Measurements from ENCODE around the gene SAXO2.
"Not testable (repeated sequence)": the region's sequence is repeated elsewhere in the genome, so short reads cannot be mapped to it uniquely, and the experiment has no call there.

SAXO2 gene, protein sequence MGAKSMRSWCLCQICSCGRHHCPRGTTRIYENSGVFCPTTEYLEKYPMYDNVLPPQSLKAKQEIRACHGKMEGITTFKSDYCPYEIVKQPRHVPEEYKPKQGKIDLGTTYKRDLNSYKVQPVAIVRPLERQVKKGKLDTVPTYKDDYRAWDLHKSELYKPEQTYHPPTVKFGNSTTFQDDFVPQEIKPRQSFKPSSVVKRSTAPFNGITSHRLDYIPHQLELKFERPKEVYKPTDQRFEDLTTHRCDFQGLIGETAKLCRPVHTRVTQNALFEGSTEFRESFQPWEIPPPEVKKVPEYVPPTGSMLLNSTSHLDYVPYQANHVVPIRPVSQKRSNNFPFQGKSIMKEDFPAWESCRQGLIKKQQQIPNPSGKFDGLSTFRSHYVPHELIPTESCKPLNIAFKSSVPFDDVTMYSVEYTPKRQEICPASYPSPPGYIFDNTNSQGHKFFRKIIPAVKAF

DNA sequence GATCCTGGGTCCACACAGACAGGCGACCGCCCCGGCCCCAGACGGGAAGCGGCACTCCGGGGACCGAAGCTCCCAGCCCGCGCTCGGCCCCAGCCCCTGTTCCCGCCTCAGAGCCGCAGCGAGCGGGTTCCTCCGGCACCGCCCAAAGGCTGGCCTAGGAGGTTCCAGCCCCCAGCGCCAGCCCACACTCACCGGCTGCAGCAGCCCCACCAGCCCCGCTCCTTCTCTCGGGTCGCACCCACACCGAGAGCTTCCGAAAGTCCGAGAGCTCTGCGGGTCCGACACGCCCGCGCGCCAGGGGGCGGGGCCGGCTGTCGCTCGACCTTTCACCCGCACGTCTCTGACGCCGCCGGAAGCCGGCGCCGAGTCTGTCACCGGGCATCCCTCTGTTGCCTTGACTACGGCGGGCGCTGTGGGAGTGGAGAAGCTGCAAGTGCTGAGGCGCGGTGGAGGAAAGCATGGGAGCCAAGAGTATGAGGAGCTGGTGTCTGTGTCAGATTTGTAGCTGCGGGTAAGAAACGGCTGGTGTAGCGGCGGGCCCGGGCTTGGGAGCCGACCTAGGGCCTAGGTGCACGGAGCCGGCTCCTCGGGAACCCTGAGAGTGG lies at the start of gene SAXO2, which contains the start of gene EFL1:
Gene SAXO2 (plus strand): TSS at position 397 of the 605 bp plus-strand sequence. CDS start 62 bp downstream, at position 459.
Gene EFL1 (minus strand): TSS at position 313 of the 605 bp plus-strand sequence. CDS start 956 bp downstream, outside the sequence.
- Histone ChIP-seq H3K9ac (ENCODE audit: low read length) (peak within 1 kb of the TSS; percentile 79), H3K4me1 (ENCODE audit: control insufficient read depth, insufficient read depth, low read length) (peaks cover 20% of the 10 kb centered on the region), H3K4me3 (ENCODE audit: low read depth, low read length) (peak within 1 kb of the TSS; percentile 77), H3K9me3 (ENCODE audit: control insufficient read depth, insufficient read depth, low read depth, low read length) (no peaks in the 10 kb centered on the region), H3K27me3 (ENCODE audit: control insufficient read depth, insufficient read depth, low read length) (no peaks in the 10 kb centered on the region), H3K36me3 (ENCODE audit: control insufficient read depth, insufficient read depth, low read length) (peaks cover 18% of the 10 kb centered on the region), H3K27ac (ENCODE audit: low read depth, low read length) (no peak within 1 kb of the TSS)

DNA sequence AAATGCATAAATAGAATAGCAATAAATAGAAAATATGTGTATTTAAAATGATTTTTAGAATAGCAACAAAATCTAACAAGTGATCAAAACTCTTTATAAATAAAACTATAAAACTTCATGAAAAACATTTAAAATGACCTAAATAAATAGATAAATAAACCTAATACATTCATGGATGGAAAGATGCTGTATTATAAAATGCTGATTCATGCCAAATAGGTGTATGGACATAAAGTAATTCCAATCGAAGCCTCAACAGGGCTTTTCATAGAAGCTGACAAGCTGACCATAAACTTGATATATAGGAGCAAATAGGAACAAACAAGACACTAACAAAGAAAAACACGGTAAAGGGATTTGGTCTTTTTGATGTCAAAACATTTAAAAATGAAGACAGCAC lies 46.5 kb upstream of the SAXO2 start:
- H3K4me3 ChIP-seq (ENCODE audit: low read depth, low read length); H3K9ac ChIP-seq (ENCODE audit: low read length); H3K27ac ChIP-seq (ENCODE audit: low read depth, low read length); H3K27me3 ChIP-seq (ENCODE audit: control insufficient read depth, insufficient read depth, low read length); H3K9me3 ChIP-seq (ENCODE audit: control insufficient read depth, insufficient read depth, low read depth, low read length); H3K4me1 ChIP-seq (ENCODE audit: control insufficient read depth, insufficient read depth, low read length): not testable (repeated sequence)
- H3K36me3 ChIP-seq (ENCODE audit: control insufficient read depth, insufficient read depth, low read length) = peaks cover 24% of the 10 kb centered on the region

DNA sequence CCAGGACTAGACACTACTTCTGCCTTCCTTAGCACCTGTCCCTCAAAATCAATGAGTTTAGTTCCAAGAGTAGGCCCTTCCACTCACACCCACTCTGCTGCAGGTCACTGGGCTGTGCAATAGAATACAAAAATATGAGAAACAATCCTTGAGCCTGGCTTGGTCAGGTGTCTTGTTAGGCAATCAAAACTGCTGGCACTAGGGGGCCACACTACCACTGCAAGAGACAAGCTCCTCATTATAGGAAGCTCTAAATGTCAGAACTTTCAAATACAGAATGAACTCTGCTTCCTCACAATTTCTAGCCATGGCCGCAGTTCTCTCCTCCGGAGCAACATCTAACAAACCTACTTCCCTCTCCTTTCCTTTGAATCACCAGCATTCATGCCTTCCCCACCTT lies 41.1 kb upstream of the SAXO2 start:
- not testable (repeated sequence) for H3K27me3 ChIP-seq (ENCODE audit: control insufficient read depth, insufficient read depth, low read length); H3K9me3 ChIP-seq (ENCODE audit: control insufficient read depth, insufficient read depth, low read depth, low read length); H3K4me3 ChIP-seq (ENCODE audit: low read depth, low read length); H3K9ac ChIP-seq (ENCODE audit: low read length); H3K27ac ChIP-seq (ENCODE audit: low read depth, low read length); H3K4me1 ChIP-seq (ENCODE audit: control insufficient read depth, insufficient read depth, low read length)
- H3K36me3 ChIP-seq (ENCODE audit: control insufficient read depth, insufficient read depth, low read length) = peaks cover 20% of the 10 kb centered on the region

DNA sequence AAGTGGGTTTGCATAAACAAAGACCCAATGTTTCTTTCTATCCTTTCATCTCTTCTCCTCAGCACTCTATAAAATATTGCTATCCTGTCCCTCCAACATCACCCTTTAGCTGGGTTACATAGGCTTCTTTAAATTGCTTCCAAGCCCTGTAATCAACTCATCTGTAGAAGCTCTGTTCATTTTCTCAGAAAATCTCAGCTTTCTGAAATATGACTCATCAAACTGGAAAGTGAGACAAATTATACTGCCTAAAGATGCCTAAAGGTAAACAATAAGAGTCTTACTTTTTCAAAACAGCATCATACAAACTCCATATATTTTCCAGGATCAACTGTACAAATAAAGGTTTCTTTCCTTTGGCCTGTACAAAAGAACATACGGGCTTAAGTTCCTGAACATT lies 33.9 kb upstream of the SAXO2 start:
- Histone ChIP-seq H3K27me3 (ENCODE audit: control insufficient read depth, insufficient read depth, low read length) (no peaks in the 10 kb centered on the region), H3K4me3 (ENCODE audit: low read depth, low read length) (no peak overlapping the region), H3K9ac (ENCODE audit: low read length) (no peak overlapping the region), H3K27ac (ENCODE audit: low read depth, low read length) (no peak overlapping the region), H3K36me3 (ENCODE audit: control insufficient read depth, insufficient read depth, low read length) (peaks cover 14% of the 10 kb centered on the region), H3K9me3 (ENCODE audit: control insufficient read depth, insufficient read depth, low read depth, low read length) (no peaks in the 10 kb centered on the region), H3K4me1 (ENCODE audit: control insufficient read depth, insufficient read depth, low read length) (no peaks in the 10 kb centered on the region)

DNA sequence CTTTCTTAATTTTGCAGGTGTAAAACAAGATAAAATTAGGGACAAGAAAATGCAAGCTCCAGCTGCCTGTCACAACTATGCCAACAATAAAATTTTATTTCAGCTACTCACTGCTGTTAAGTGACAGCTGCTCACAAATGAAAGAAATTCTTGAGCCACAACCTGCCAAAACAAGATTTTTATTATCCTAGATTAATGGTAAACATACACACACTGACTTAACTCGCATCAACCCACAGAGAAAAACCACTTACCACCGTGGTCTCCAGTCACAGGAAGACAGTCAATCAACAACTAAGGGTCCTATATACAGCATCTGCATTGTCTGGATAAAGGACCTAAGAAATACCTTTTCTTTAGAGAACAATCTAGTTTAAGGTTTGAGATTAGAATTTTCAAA lies 31.4 kb upstream of the SAXO2 start:
- H3K9me3 ChIP-seq (ENCODE audit: control insufficient read depth, insufficient read depth, low read depth, low read length) = no peaks in the 10 kb centered on the region
- no peak overlapping the region for H3K27ac ChIP-seq (ENCODE audit: low read depth, low read length)
- peaks cover 14% of the 10 kb centered on the region for H3K36me3 ChIP-seq (ENCODE audit: control insufficient read depth, insufficient read depth, low read length)
- H3K27me3 ChIP-seq (ENCODE audit: control insufficient read depth, insufficient read depth, low read length) = no peaks in the 10 kb centered on the region
- H3K4me3 ChIP-seq (ENCODE audit: low read depth, low read length) = no peak overlapping the region
- no peaks in the 10 kb centered on the region for H3K4me1 ChIP-seq (ENCODE audit: control insufficient read depth, insufficient read depth, low read length)
- H3K9ac ChIP-seq (ENCODE audit: low read length) = no peak overlapping the region

DNA sequence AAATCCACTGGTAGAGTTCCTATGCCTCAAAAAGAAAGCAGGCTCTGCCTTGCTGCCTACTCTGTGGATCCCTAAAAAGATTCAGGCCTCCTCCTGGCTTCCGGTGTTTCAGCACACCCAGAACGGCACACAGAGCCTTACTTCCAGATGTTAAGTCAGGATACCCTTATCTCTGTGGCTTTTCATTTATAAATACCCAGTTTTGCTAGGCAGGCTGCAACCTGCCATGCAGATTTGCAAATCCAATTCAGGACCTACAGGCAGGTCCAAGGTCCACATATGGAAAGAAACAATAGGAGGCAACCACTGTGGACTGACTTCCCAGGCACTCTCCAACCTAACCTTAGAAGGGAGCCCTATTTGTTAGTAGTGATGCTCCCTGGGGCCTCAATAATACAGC lies 30.8 kb upstream of the SAXO2 start:
- no peak overlapping the region for H3K9ac ChIP-seq (ENCODE audit: low read length)

DNA sequence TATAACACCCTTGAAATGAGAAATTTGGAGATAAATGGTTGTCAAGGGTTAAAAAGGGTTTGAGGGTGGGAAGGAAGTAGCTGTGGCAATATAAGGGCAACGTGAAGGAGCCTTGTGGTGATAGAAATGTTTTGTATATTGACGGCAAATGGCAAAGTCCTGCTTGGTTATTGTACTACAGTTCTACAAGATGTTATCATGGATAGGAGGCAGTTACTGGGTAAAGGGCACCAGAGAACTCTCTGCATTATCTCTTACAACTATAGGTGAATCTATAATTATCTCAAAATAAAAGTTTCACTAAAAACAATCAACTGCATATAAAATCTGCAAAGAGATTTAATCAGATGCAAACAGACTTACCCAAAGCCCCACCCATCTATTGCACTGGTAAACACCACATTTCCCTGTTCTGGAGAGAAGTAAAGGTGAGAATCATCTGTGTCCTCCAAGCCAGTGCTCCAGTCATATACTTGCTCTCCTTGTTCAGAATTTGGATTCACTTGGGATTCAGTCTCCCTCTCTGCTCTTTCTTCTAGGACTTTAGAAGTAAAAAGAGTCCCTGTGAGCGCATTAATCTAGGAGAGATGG lies 24.6 kb upstream of the SAXO2 start:
- H3K9me3 ChIP-seq (ENCODE audit: control insufficient read depth, insufficient read depth, low read depth, low read length); H3K4me1 ChIP-seq (ENCODE audit: control insufficient read depth, insufficient read depth, low read length); H3K27ac ChIP-seq (ENCODE audit: low read depth, low read length); H3K4me3 ChIP-seq (ENCODE audit: low read depth, low read length); H3K9ac ChIP-seq (ENCODE audit: low read length); H3K27me3 ChIP-seq (ENCODE audit: control insufficient read depth, insufficient read depth, low read length): not testable (repeated sequence)
- H3K36me3 ChIP-seq (ENCODE audit: control insufficient read depth, insufficient read depth, low read length) = peaks cover 21% of the 10 kb centered on the region

More for the DNA sequence above, 30.8 kb upstream of the SAXO2 start:
- no peaks in the 10 kb centered on the region for H3K9me3 ChIP-seq (ENCODE audit: control insufficient read depth, insufficient read depth, low read depth, low read length)
- H3K36me3 ChIP-seq (ENCODE audit: control insufficient read depth, insufficient read depth, low read length) = peaks cover 11% of the 10 kb centered on the region
- H3K27ac ChIP-seq (ENCODE audit: low read depth, low read length) = no peak overlapping the region
- H3K4me3 ChIP-seq (ENCODE audit: low read depth, low read length) = no peak overlapping the region
- no peaks in the 10 kb centered on the region for H3K27me3 ChIP-seq (ENCODE audit: control insufficient read depth, insufficient read depth, low read length)
- no peaks in the 10 kb centered on the region for H3K4me1 ChIP-seq (ENCODE audit: control insufficient read depth, insufficient read depth, low read length)

DNA sequence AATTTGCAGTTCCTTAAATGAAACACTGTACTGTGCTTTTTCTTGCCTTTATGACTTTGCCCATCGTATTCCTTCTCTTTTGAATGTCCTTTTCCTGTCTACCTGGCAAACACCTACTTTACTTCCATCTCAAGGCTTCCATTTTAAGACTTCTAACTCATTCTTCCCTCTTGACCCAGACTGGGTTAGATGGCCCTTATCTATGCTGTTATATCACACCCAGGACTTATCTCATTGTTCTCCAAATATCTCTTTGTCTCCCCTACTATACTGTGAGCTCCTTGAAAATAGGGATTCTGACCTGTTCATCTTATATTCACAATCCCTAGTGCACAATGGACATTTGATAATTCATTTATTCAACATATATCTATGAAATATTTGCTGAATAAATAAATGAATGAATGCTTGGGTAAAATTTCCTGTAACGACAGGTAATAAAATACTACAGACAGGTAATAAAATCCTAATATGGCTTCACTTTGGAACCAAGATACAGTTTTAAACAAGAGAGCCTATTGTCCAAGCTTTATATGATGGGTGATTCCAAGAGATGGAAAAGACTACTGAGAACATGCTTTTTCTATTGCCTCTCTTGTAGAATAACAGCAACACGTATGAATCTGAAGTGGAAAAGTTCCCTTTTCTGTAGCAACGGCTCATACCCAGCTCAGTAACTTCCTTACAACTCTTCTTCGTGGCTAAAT lies 22.8 kb upstream of the SAXO2 start:
- H3K36me3 ChIP-seq (ENCODE audit: control insufficient read depth, insufficient read depth, low read length) = peaks cover 24% of the 10 kb centered on the region
- no peak overlapping the region for H3K4me3 ChIP-seq (ENCODE audit: low read depth, low read length)
- no peaks in the 10 kb centered on the region for H3K27me3 ChIP-seq (ENCODE audit: control insufficient read depth, insufficient read depth, low read length)
- no peaks in the 10 kb centered on the region for H3K4me1 ChIP-seq (ENCODE audit: control insufficient read depth, insufficient read depth, low read length)
- H3K9me3 ChIP-seq (ENCODE audit: control insufficient read depth, insufficient read depth, low read depth, low read length) = no peaks in the 10 kb centered on the region
- H3K9ac ChIP-seq (ENCODE audit: low read length) = no peak overlapping the region
- no peak overlapping the region for H3K27ac ChIP-seq (ENCODE audit: low read depth, low read length)

DNA sequence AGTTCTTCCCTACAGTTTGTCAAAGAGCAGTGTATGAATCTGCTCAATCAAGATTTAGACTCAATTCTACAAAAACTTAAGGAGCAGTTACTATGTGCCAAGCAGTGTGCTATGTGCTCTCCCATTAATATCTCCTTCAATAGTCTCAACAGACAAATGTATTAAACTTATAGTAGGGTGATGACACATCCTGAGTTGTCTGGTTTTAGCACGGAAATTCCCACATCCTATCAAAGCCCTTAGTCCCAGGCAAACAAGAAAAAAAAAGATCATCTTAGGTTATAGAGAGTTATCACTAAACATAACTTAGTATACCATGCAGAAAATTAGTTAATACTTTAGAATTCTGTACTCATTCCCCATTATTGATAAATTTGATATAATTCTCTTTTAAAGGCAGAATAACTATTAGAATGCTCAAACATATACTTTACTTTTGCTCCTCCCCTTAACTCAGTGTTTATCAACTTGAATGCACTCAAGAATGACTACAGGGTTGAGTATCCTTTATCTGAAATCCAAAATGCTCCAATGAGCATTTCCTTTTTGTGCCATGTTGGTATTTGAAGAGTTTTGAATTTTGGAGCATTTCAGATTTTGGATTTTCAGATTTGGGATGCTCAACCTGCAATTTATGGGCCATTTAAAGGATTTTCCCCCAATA lies 20.6 kb upstream of the SAXO2 start:
- H3K27me3 ChIP-seq (ENCODE audit: control insufficient read depth, insufficient read depth, low read length); H3K27ac ChIP-seq (ENCODE audit: low read depth, low read length); H3K9me3 ChIP-seq (ENCODE audit: control insufficient read depth, insufficient read depth, low read depth, low read length); H3K4me1 ChIP-seq (ENCODE audit: control insufficient read depth, insufficient read depth, low read length); H3K9ac ChIP-seq (ENCODE audit: low read length); H3K4me3 ChIP-seq (ENCODE audit: low read depth, low read length): not testable (repeated sequence)
- peaks cover 24% of the 10 kb centered on the region for H3K36me3 ChIP-seq (ENCODE audit: control insufficient read depth, insufficient read depth, low read length)

DNA sequence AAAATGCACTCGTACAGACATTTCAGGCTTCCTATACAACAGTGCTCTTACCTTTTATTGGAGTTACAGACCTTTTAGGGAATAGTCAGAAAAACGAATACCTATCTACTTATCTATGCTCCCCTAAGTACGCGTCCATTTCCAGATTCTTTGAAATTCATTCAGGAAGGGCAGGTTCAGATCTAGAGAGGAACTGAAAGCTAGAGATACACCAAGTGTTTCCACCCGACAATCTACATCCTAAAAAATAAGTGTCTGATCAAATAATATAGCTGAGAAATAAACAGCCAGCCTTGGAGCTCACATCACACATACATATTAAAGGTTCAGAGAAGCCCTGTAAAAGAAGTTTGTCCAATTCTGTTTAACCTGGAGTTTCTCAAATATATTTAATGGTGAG lies 19.0 kb upstream of the SAXO2 start:
- H3K36me3 ChIP-seq (ENCODE audit: control insufficient read depth, insufficient read depth, low read length) = peaks cover 21% of the 10 kb centered on the region
- not testable (repeated sequence) for H3K9ac ChIP-seq (ENCODE audit: low read length); H3K9me3 ChIP-seq (ENCODE audit: control insufficient read depth, insufficient read depth, low read depth, low read length); H3K4me3 ChIP-seq (ENCODE audit: low read depth, low read length); H3K27ac ChIP-seq (ENCODE audit: low read depth, low read length); H3K4me1 ChIP-seq (ENCODE audit: control insufficient read depth, insufficient read depth, low read length); H3K27me3 ChIP-seq (ENCODE audit: control insufficient read depth, insufficient read depth, low read length)
